IMR-90 (cell line): ENCODE results near the gene ROR2. TPM values are rescaled to one million over a fixed set of nuclear protein-coding genes. Genes with fewer than 3 reads are reported as not detected.

Experiments used
- ATAC-seq: fragments of 200-7000 bp; cut with Tn5 transposase; 2 replicates; pipeline ENCODE4 v1.9.1; 2020; ENCODE audit warnings: low read depth, mild to moderate bottlenecking, moderate library complexity
- BruUV-seq: library from RNA; stranded (reverse); fragments of 400-500 nt; replicated peaks from 2 replicates; lab custom pipeline; 2021; lab: Mats Ljungman, UMichigan
- CTCF ChIA-PET: fragments of 300-600 bp; formaldehyde crosslinking; extraction: SDS; loops from one replicate; lab custom pipeline; 2021; ENCODE audit warnings: antibody characterized with exemption; lab: Yijun Ruan, JAX
- POLR2A ChIA-PET: fragments of 300-600 bp; sonication (Branson Sonifier 250); formaldehyde crosslinking; loops from one replicate; lab custom pipeline; 2022; ENCODE audit warnings: antibody characterized with exemption; ENCODE audit not compliant: unreplicated experiment; lab: Charles Lee
- DNase-seq: peaks from one replicate; pipeline ENCODE4 v3.0.0; 2013
- H2AFZ ChIP-seq: replicated peaks from 2 replicates; pipeline ENCODE3; 2013; ENCODE audit warnings: low read length, mild to moderate bottlenecking; ENCODE audit not compliant: poor library complexity
- H2AK5ac ChIP-seq: 2 replicates; pipeline ENCODE4 v1.6.1; 2013; ENCODE audit warnings: low read depth, low read length, inconsistent platforms
- H2AK9ac ChIP-seq: replicated peaks from 2 replicates; pipeline ENCODE3; 2013; ENCODE audit warnings: mild to moderate bottlenecking, low read depth, low read length, moderate library complexity; ENCODE audit not compliant: poor library complexity
- H2BK120ac ChIP-seq: 2 replicates; pipeline ENCODE4 v1.6.1; 2013; ENCODE audit warnings: low read depth, low read length, inconsistent platforms
- H2BK15ac ChIP-seq: 3 replicates; pipeline ENCODE4 v1.6.1; 2013; ENCODE audit warnings: low read depth, low read length, inconsistent platforms
- H2BK20ac ChIP-seq: 2 replicates; pipeline ENCODE4 v1.6.1; 2013; ENCODE audit warnings: low read depth, mild to moderate bottlenecking, inconsistent platforms, low read length, moderate library complexity
- H2BK5ac ChIP-seq: 2 replicates; pipeline ENCODE4 v1.6.1; 2013; ENCODE audit warnings: mild to moderate bottlenecking, low read depth, low read length, inconsistent platforms; ENCODE audit not compliant: poor library complexity, severe bottlenecking
- H3K14ac ChIP-seq: replicated peaks from 2 replicates; pipeline ENCODE4 v1.6.1; 2013; ENCODE audit warnings: low read depth, low read length, inconsistent platforms
- H3K18ac ChIP-seq: 2 replicates; pipeline ENCODE4 v1.6.1; 2013; ENCODE audit warnings: low read depth, low read length, control low read depth
- H3K23ac ChIP-seq: 2 replicates; pipeline ENCODE4 v1.6.1; 2013; ENCODE audit warnings: low read depth, low read length, inconsistent platforms
- H3K27ac ChIP-seq: 2 replicates; pipeline ENCODE4 v1.5.1; 2013; ENCODE audit warnings: mild to moderate bottlenecking, control low read depth, low read length; ENCODE audit not compliant: insufficient read depth
- H3K27me3 ChIP-seq: 2 replicates; pipeline ENCODE4 v1.6.1; 2013; ENCODE audit warnings: low read length; ENCODE audit not compliant: control insufficient read depth, insufficient read depth
- H3K36me3 ChIP-seq: 2 replicates; pipeline ENCODE4 v1.6.1; 2013; ENCODE audit warnings: low read length, mixed read lengths; ENCODE audit not compliant: control insufficient read depth, insufficient read depth
- H3K4ac ChIP-seq: 2 replicates; pipeline ENCODE4 v1.6.1; 2013; ENCODE audit warnings: low read depth, low read length, inconsistent platforms
- H3K4me1 ChIP-seq: 2 replicates; pipeline ENCODE4 v1.6.1; 2013; ENCODE audit warnings: low read length, mixed read lengths; ENCODE audit not compliant: control insufficient read depth, insufficient read depth
- H3K4me2 ChIP-seq: 2 replicates; pipeline ENCODE4 v1.6.1; 2013; ENCODE audit warnings: low read depth, mild to moderate bottlenecking, control low read depth, low read length, moderate library complexity
- H3K4me3 ChIP-seq: 2 replicates; pipeline ENCODE4 v1.5.1; 2013; ENCODE audit warnings: low read depth, mild to moderate bottlenecking, control low read depth, low read length, moderate library complexity; ENCODE audit not compliant: insufficient read depth
- H3K56ac ChIP-seq: 2 replicates; pipeline ENCODE4 v1.6.1; 2013; ENCODE audit warnings: low read length, inconsistent platforms; ENCODE audit not compliant: insufficient read depth; ENCODE audit errors: extremely low read depth
- H3K79me1 ChIP-seq, 2 experiments: 2 replicates each; pipeline ENCODE4 v1.6.1; 2013; ENCODE audit warnings: low read length in 2 of 2, inconsistent platforms in 1 of 2, low read depth in 1 of 2
- H3K9ac ChIP-seq: 2 replicates; pipeline ENCODE4 v1.6.1; 2013; ENCODE audit warnings: low read depth, low read length, control low read depth
- H3K9me1 ChIP-seq: 2 replicates; pipeline ENCODE4 v1.6.1; 2013; ENCODE audit warnings: low read length, inconsistent platforms; ENCODE audit not compliant: insufficient read depth
- H3K9me3 ChIP-seq: 2 replicates; pipeline ENCODE4 v1.6.1; 2013; ENCODE audit warnings: low read length; ENCODE audit not compliant: control insufficient read depth, insufficient read depth
- H4K20me1 ChIP-seq: 2 replicates; pipeline ENCODE4 v1.6.1; 2013; ENCODE audit warnings: low read length, inconsistent platforms; ENCODE audit not compliant: insufficient read depth
- H4K5ac ChIP-seq: 2 replicates; pipeline ENCODE4 v1.6.1; 2013; ENCODE audit warnings: mild to moderate bottlenecking, low read depth, low read length, control low read depth
- H4K8ac ChIP-seq, 2 experiments: 2 replicates each; pipeline ENCODE4 v1.6.1; 2013; ENCODE audit warnings: low read depth in 2 of 2, low read length in 2 of 2, control low read depth in 1 of 2, inconsistent platforms in 1 of 2
- H4K91ac ChIP-seq: 2 replicates; pipeline ENCODE4 v1.6.1; 2013; ENCODE audit warnings: low read depth, low read length, inconsistent platforms; ENCODE audit not compliant: insufficient read depth
- CEBPB ChIP-seq: IDR thresholded peaks from 2 replicates; pipeline ENCODE4 v1.6.1; 2012; ENCODE audit warnings: low read depth, low read length, improper control_type of control experiment
- RFX5 ChIP-seq: IDR thresholded peaks from 2 replicates; pipeline ENCODE4 v1.8.0; 2012; ENCODE audit warnings: low read depth, mild to moderate bottlenecking, low read length, moderate library complexity
- WGBS, 2 experiments: methylation state at CpG; one replicate each; pipeline versions ENCODE4 v1.1.5 to v1.1.7; 2013; ENCODE audit warnings: missing lambda C conversion rate in 2 of 2; ENCODE audit not compliant: insufficient read length in 1 of 2; ENCODE audit errors: extremely low coverage in 2 of 2; 5-methylcytosine and 5-hydroxymethylcytosine counted together
- dilution Hi-C: fragments of 300-500 bp; cut with HindIII; formaldehyde crosslinking; loops from one replicate; pipeline ENCODE4 v1.14.3; 2018; ENCODE audit warnings: low sequenced_read_pairs; ENCODE audit not compliant: unreplicated experiment
- in situ Hi-C: fragments of 300-500 bp; cut with MboI; formaldehyde crosslinking; loops from 3 replicates; pipeline ENCODE4 v1.14.3; 2019; ENCODE audit warnings: low sequenced_read_pairs, inconsistent platforms, mixed read lengths
- intact Hi-C: fragments of 100-400 bp; cut with micrococcal nuclease; formaldehyde crosslinking; loops from 2 replicates; pipeline ENCODE4 v1.10.0; 2022
- polyA plus RNA-seq, 3 experiments: library from polyadenylated mRNA; depleted of rRNA; stranded (reverse); fragments of >200 nt; gene quantifications; 2 replicates each; pipeline ENCODE4 v1.2.3, GENCODE V29; 2012; ENCODE audit warnings: low replicate concordance in 1 of 3
- total RNA-seq: library from RNA; depleted of rRNA; stranded (reverse); fragments of >200 nt; gene quantifications from 2 replicates; pipeline ENCODE4 v1.2.3, GENCODE V29; 2012

The ROR2 gene
- total and polyA plus RNA-seq, 2 of the 4 experiments (the other 2 are of a cell fraction): 2.3 to 4.8 TPM

GRCh38 chr9:91572044-91572443 lies 378.0 kb downstream of the ROR2 start:
- no peak overlapping the region for H4K91ac ChIP-seq
- H3K14ac ChIP-seq: no peak overlapping the region
- H3K4me1 ChIP-seq: no peaks in the 10 kb centered on the region
- no TSS peak for BruUV-seq
- no peak overlapping the region for H3K4me3 ChIP-seq
- no peak overlapping the region for H3K56ac ChIP-seq
- intact Hi-C loops (no loop called here), in situ Hi-C loops (no loop called here), dilution Hi-C loops (no loop called here)
- H3K23ac ChIP-seq: no peak overlapping the region
- H2BK5ac ChIP-seq: no peak overlapping the region
- H2BK20ac ChIP-seq: no peak overlapping the region
- no peaks in the 10 kb centered on the region for H3K9me1 ChIP-seq
- H3K27me3 ChIP-seq: peaks cover 11% of the 10 kb centered on the region
- no peak overlapping the region for H3K9ac ChIP-seq
- ChIA-PET CTCF (interaction anchor here (0.6 kb wide), 1 partner anchor 81 kb away, joined by 5 read pairs; no protein-coding TSS in a partner anchor), POLR2A (no interaction called here)
- no peak overlapping the region for H3K27ac ChIP-seq
- H4K8ac ChIP-seq: no peak overlapping the region
- H2AFZ ChIP-seq: no peak overlapping the region
- H2AK5ac ChIP-seq: no peak overlapping the region
- H2BK120ac ChIP-seq: no peak overlapping the region
- no peak for TF ChIP-seq CEBPB
- no peak for TF ChIP-seq RFX5
- H4K20me1 ChIP-seq: no peaks in the 10 kb centered on the region
- no peak overlapping the region for H2BK15ac ChIP-seq
- no peak overlapping the region for H2AK9ac ChIP-seq
- no peak overlapping the region for H4K5ac ChIP-seq
- H3K18ac ChIP-seq: no peak overlapping the region
- no peaks in the 10 kb centered on the region for H3K79me1 ChIP-seq
- peaks cover 12% of the 10 kb centered on the region for H3K9me3 ChIP-seq
- ATAC-seq (peak; percentile 49), DNase-seq (peak; percentile 34)
- no peak overlapping the region for H3K4ac ChIP-seq
- no CpG with 5 or more reads among the region's 4 CpGs for WGBS, 2 experiments
- no peak overlapping the region for H3K4me2 ChIP-seq
- no peaks in the 10 kb centered on the region for H3K36me3 ChIP-seq
